A549 (cell line): ENCODE measurements around the gene HRH1. TPM values are rescaled to one million over a fixed set of nuclear protein-coding genes. Genes with fewer than 3 reads are reported as not detected.

Experiments used
- ATAC-seq, 2 experiments: fragments of 200-7000 bp in 1 of 2; fragments of >200 bp in 1 of 2; cut with Nextera tagmentation in 1 of 2; cut with Tn5 transposase in 1 of 2; 3 replicates each; pipeline versions ENCODE4 v1.8.0 to v1.9.1; 2018 to 2020; ENCODE audit warnings: mild to moderate bottlenecking in 1 of 2, moderate library complexity in 1 of 2
- CTCF ChIA-PET: fragments of 300-600 bp; sonication (Branson Sonifier 250); formaldehyde crosslinking; extraction: SDS; loops from one replicate; lab custom pipeline; 2021; ENCODE audit warnings: antibody characterized with exemption, inconsistent platforms; lab: Yijun Ruan, JAX
- POLR2A ChIA-PET: fragments of 350-600 bp; formaldehyde crosslinking; extraction: SDS; loops from one replicate; lab custom pipeline; 2021; ENCODE audit warnings: antibody characterized with exemption, inconsistent platforms; lab: Yijun Ruan, JAX
- DNase-seq, 2 experiments: peaks; one replicate each; pipeline versions ENCODE4 v3.0.0 to v3.0.0-alpha.2; 2011 to 2016; ENCODE audit warnings: low read depth in 1 of 2, low spot score in 1 of 2
- FAIRE-seq: peaks from 2 replicates; lab custom pipeline; 2011; peaks lifted over from hg19 to GRCh38; lab: Jason Lieb, UNC
- H3K27ac ChIP-seq, 2 experiments: fragments of >200 bp; sonication (Bioruptor Twin); formaldehyde crosslinking; 3 replicates each; pipeline ENCODE4 v1.5.1; 2016 to 2017
- H3K4me1 ChIP-seq: fragments of >200 bp; sonication (Bioruptor Twin); formaldehyde crosslinking; 3 replicates; pipeline ENCODE4 v1.6.1; 2016
- H3K4me2 ChIP-seq: fragments of >200 bp; sonication (Bioruptor Twin); formaldehyde crosslinking; 3 replicates; pipeline ENCODE4 v1.6.1; 2016
- H3K4me3 ChIP-seq: fragments of >200 bp; sonication (Bioruptor Twin); formaldehyde crosslinking; 3 replicates; pipeline ENCODE4 v1.5.1; 2016
- H3K9me3 ChIP-seq: fragments of >200 bp; sonication (Bioruptor Twin); formaldehyde crosslinking; 3 replicates; pipeline ENCODE4 v1.6.1; 2016
- BHLHE40 ChIP-seq: IDR thresholded peaks from 2 replicates; pipeline ENCODE4 v1.6.1; 2012; ENCODE audit warnings: low read depth, low read length, inconsistent platforms
- CEBPB ChIP-seq, 2 experiments: fragments of >200 bp in 1 of 2; sonication (Bioruptor Twin) in 1 of 2; formaldehyde crosslinking in 1 of 2; IDR thresholded peaks; 2 replicates each; pipeline ENCODE4 v1.6.1; 2012 to 2016
- CHD2 ChIP-seq: fragments of 150-350 bp; IDR thresholded peaks from 2 replicates; pipeline ENCODE4 v1.6.1; 2014; ENCODE audit warnings: low read length; ENCODE audit not compliant: partially characterized antibody
- CHD4 ChIP-seq: fragments of 200-600 bp; sonication (generic); IDR thresholded peaks from 2 replicates; pipeline ENCODE4 v1.6.1; 2016; ENCODE audit warnings: antibody characterized with exemption, mild to moderate bottlenecking, borderline replicate concordance
- ESRRA ChIP-seq: fragments of 150-350 bp; IDR thresholded peaks from 2 replicates; pipeline ENCODE4 v1.6.1; 2014; ENCODE audit warnings: mild to moderate bottlenecking, low read length, borderline replicate concordance
- FOSL2 ChIP-seq, 2 experiments: fragments of 450-650 bp in 1 of 2; fragments of >200 bp in 1 of 2; sonication (Bioruptor Twin) in 1 of 2; formaldehyde crosslinking; IDR thresholded peaks; 2 replicates each; pipeline versions ENCODE4 v1.5.0 to v1.6.1; 2016 to 2020; ENCODE audit warnings: mild to moderate bottlenecking in 1 of 2, moderate library complexity in 1 of 2
- HDAC2 ChIP-seq: fragments of 200-600 bp; sonication (generic); IDR thresholded peaks from 2 replicates; pipeline ENCODE4 v1.6.1; 2016
- JUN ChIP-seq, 2 experiments: fragments of >200 bp; sonication (Bioruptor Twin); formaldehyde crosslinking; IDR thresholded peaks; 2 replicates in 1 of 2; 3 replicates in 1 of 2; pipeline ENCODE4 v1.6.1; 2016 to 2017
- MAZ ChIP-seq: fragments of 150-350 bp; IDR thresholded peaks from 2 replicates; pipeline ENCODE4 v1.6.1; 2014; ENCODE audit warnings: antibody characterized with exemption, low read depth, low read length, borderline replicate concordance
- NFE2L2 ChIP-seq: fragments of 150-350 bp; conservative IDR thresholded peaks from 2 replicates; pipeline ENCODE4 v1.6.1; 2014; ENCODE audit warnings: low read length
- NPAS2 ChIP-seq: fragments of 250-450 bp; sonication (Bioruptor Pico); IDR thresholded peaks from 2 replicates; pipeline ENCODE4 v1.8.0; 2022; ENCODE audit warnings: mild to moderate bottlenecking, moderate library complexity, borderline replicate concordance
- PHF8 ChIP-seq: fragments of 200-600 bp; sonication (generic); IDR thresholded peaks from 2 replicates; pipeline ENCODE4 v1.6.1; 2016; ENCODE audit warnings: low read depth, mild to moderate bottlenecking, antibody characterized with exemption, moderate library complexity, borderline replicate concordance
- POLR2A ChIP-seq: IDR thresholded peaks from 2 replicates; pipeline ENCODE4 v1.6.1; 2012; ENCODE audit warnings: mild to moderate bottlenecking, low read length
- RARB ChIP-seq: fragments of 250-450 bp; sonication (Bioruptor Pico); IDR thresholded peaks from 2 replicates; pipeline ENCODE4 v1.8.0; 2021; ENCODE audit warnings: mild to moderate bottlenecking, moderate library complexity
- RCOR1 ChIP-seq: fragments of 150-350 bp; IDR thresholded peaks from 2 replicates; pipeline ENCODE4 v1.6.1; 2014; ENCODE audit warnings: antibody characterized with exemption, low read length, low read depth
- RNF2 ChIP-seq: fragments of 200-600 bp; sonication (generic); IDR thresholded peaks from 2 replicates; pipeline ENCODE4 v1.6.1; 2016; ENCODE audit warnings: low read depth, mild to moderate bottlenecking, antibody characterized with exemption, moderate library complexity, borderline replicate concordance
- TFCP2L1 ChIP-seq: fragments of 250-450 bp; sonication (Bioruptor Pico); IDR thresholded peaks from 2 replicates; pipeline ENCODE4 v1.5.0; 2021; ENCODE audit warnings: mild to moderate bottlenecking
- TP53 ChIP-seq: fragments of 250-450 bp; sonication (Bioruptor Pico); IDR thresholded peaks from 2 replicates; pipeline ENCODE4 v1.5.0; 2021; ENCODE audit warnings: mild to moderate bottlenecking, moderate library complexity
- USF2 ChIP-seq: fragments of 450-650 bp; IDR thresholded peaks from 2 replicates; pipeline ENCODE4 v1.6.1; 2014; ENCODE audit warnings: antibody characterized with exemption
- ZC3H11A ChIP-seq: fragments of 450-650 bp; IDR thresholded peaks from 2 replicates; pipeline ENCODE4 v1.6.1; 2014; ENCODE audit warnings: antibody characterized with exemption, mild to moderate bottlenecking
- ZSCAN20 ChIP-seq: fragments of 250-450 bp; sonication (Bioruptor Pico); IDR thresholded peaks from 2 replicates; pipeline ENCODE4 v1.8.0; 2022; ENCODE audit warnings: mild to moderate bottlenecking, moderate library complexity
- WGBS: methylation state at CpG from one replicate; pipeline ENCODE4 v1.1.6; 2017; ENCODE audit errors: missing lambda C conversion rate; 5-methylcytosine and 5-hydroxymethylcytosine counted together
- polyA plus RNA-seq, 4 experiments: library from polyadenylated mRNA; depleted of rRNA in 3 of 4; stranded (reverse); fragments of >200 nt; fragmentation: RNase III in 1 of 4; extraction: RNeasy Plus Mini Kit Qiagen cat#74134 plus additional on column Dnase treatment in 1 of 4; gene quantifications; 2 replicates in 3 of 4; 3 replicates in 1 of 4; pipeline ENCODE4 v1.2.3, GENCODE V29; 2011 to 2017
- TF ChIP-seq, protein P1 (sequence below): fragments of 150-350 bp; IDR thresholded peaks from 2 replicates; pipeline ENCODE4 v1.6.1; 2014; ENCODE audit warnings: low read depth, mild to moderate bottlenecking, low read length
- TF ChIP-seq, protein P2 (sequence below): IDR thresholded peaks from 2 replicates; pipeline ENCODE4 v1.6.1; 2012

HRH1 gene
- polyA plus RNA-seq, 2 of the 4 experiments (the other 2 are of a cell fraction) = 4.2 TPM

- TF ChIP-seq RNF2 = no peak
- TF ChIP-seq CEBPB (IDR thresholded peaks at IDR 0.05) = no peak
- TF ChIP-seq ESRRA = no peak
- no peak for TF ChIP-seq TFCP2L1
- TF ChIP-seq, protein P1, sequence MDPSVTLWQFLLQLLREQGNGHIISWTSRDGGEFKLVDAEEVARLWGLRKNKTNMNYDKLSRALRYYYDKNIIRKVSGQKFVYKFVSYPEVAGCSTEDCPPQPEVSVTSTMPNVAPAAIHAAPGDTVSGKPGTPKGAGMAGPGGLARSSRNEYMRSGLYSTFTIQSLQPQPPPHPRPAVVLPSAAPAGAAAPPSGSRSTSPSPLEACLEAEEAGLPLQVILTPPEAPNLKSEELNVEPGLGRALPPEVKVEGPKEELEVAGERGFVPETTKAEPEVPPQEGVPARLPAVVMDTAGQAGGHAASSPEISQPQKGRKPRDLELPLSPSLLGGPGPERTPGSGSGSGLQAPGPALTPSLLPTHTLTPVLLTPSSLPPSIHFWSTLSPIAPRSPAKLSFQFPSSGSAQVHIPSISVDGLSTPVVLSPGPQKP = no peak
- no peak for TF ChIP-seq HDAC2
- TF ChIP-seq MAZ = no peak
- TF ChIP-seq USF2 = no peak
- no peak for TF ChIP-seq POLR2A
- no peak for TF ChIP-seq ZSCAN20 (CRISPR knock-in tag)
- no peak for TF ChIP-seq NFE2L2
- H3K27ac ChIP-seq = peak overlapping the region in 1 of 2 experiments; percentile 54; a peak in 3 of 6 replicates
- WGBS = 86% methylated on average over 5 of the region's 5 CpGs
- H3K4me3 ChIP-seq = no peak overlapping the region
- no peak for DNase-seq
- FAIRE-seq = no peak
- CTCF ChIA-PET = interaction anchor here (1.3 to 7.9 kb wide), 2 partner anchors 10 to 85 kb away, joined by 6 to 45 read pairs; partner anchors contain the start of gene HRH1
- H3K4me1 ChIP-seq = peaks cover 32% of the 10 kb centered on the region
- no peak for ATAC-seq
- POLR2A ChIA-PET = no interaction called here
- no peaks in the 10 kb centered on the region for H3K9me3 ChIP-seq
- no peak overlapping the region; the same call in 2 of the 3 replicates for H3K4me2 ChIP-seq
Measured at GRCh38 chr3:11144996-11145395, 9.3 kb upstream of the HRH1 start.

- ATAC-seq = peak; percentile 52 to 69; a peak in 4 of 6 replicates
Measured at GRCh38 chr3:11145888-11146287, 8.4 kb upstream of the HRH1 start.

GRCh38 chr3:11146773-11147660 is 7.3 kb upstream of the HRH1 start:
- peak overlapping the region in 1 of 2 experiments; percentile 42; a peak in 3 of 6 replicates for H3K27ac ChIP-seq
- ChIA-PET CTCF (interaction anchor here (0.6 to 13.0 kb wide), 3 partner anchors 8 to 85 kb away, joined by 3 to 142 read pairs (median 4); no protein-coding TSS in a partner anchor), POLR2A (interaction anchor here (0.6 kb wide), 1 partner anchor 10 kb away, joined by 3 read pairs; no protein-coding TSS in a partner anchor)
- peak in 1 of 2 experiments; percentile 62; a peak in 3 of 6 replicates for ATAC-seq
- no peak for TF ChIP-seq CEBPB (IDR thresholded peaks at IDR 0.05)
- no peak for TF ChIP-seq ZC3H11A
- TF ChIP-seq, protein P2, sequence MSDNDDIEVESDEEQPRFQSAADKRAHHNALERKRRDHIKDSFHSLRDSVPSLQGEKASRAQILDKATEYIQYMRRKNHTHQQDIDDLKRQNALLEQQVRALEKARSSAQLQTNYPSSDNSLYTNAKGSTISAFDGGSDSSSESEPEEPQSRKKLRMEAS = no peak
- TF ChIP-seq JUN (IDR thresholded peaks at IDR 0.05) = no peak
- TF ChIP-seq RCOR1 = no peak
- no peak for TF ChIP-seq TP53 (CRISPR knock-in tag)
- TF ChIP-seq POLR2A = no peak
- TF ChIP-seq CHD4 = no peak
- TF ChIP-seq PHF8 = no peak
- no peak for TF ChIP-seq TFCP2L1
- TF ChIP-seq CHD2 = no peak
- no peak for TF ChIP-seq BHLHE40
- no peak for TF ChIP-seq NPAS2 (CRISPR knock-in tag)
- TF ChIP-seq, all 56 proteins: peak for 0
- Histone ChIP-seq H3K4me2 (peak overlapping the region; percentile 67), H3K4me1 (peaks cover 25% of the 10 kb centered on the region), H3K4me3 (no peak overlapping the region), H3K9me3 (no peaks in the 10 kb centered on the region)
- peak in 1 of 2 experiments; percentile 67 for DNase-seq
- WGBS = 33% methylated on average over 6 of the region's 6 CpGs
- FAIRE-seq = no peak

More at GRCh38 chr3:11145888-11146287, 8.4 kb upstream of the HRH1 start:
- no peak overlapping the region for H3K4me3 ChIP-seq
- TF ChIP-seq FOSL2 (IDR thresholded peaks at IDR 0.05) (no peak), FOSL2 (CRISPR knock-in tag; IDR thresholded peaks at IDR 0.05) (peak; percentile 65), RARB (no peak)
- FAIRE-seq (no peak), DNase-seq (peak in 1 of 2 experiments; percentile 74)
- CTCF ChIA-PET = interaction anchor here (0.9 kb wide), 1 partner anchor 9 kb away, joined by 3 read pairs; no protein-coding TSS in a partner anchor
- no peaks in the 10 kb centered on the region for H3K9me3 ChIP-seq
- H3K27ac ChIP-seq = no peak overlapping the region; a peak in 1 of 6 replicates
- POLR2A ChIA-PET = no interaction called here
- WGBS = 11% methylated on average over 3 of the region's 3 CpGs
- H3K4me2 ChIP-seq = peak overlapping the region; percentile 67
- H3K4me1 ChIP-seq = peaks cover 25% of the 10 kb centered on the region
